Stimulated activated naive CD8-positive, alpha-beta T cell treated with anti-CD3 and anti-CD28 coated beads, Interleukin-15, Interleukin-2, amounts not matched to agents 100 U/mL and 50 U/mL, for 24 hours (primary cell): ENCODE data around the gene UGT8.
A peak's percentile ranks its signal among the peaks of the same experiment; 100 is the strongest.
"Not testable (repeated sequence)": the region's sequence is repeated elsewhere in the genome, so short reads cannot be mapped to it uniquely, and the experiment has no call there.

Experiments used
- ATAC-seq: fragments of 150-1000 bp; cut with Tn5 transposase; one replicate; pipeline ENCODE4 v1.10.0; 2021
- DNase-seq: peaks from one replicate; pipeline ENCODE4 v3.0.0; 2021

The UGT8 gene

DNA sequence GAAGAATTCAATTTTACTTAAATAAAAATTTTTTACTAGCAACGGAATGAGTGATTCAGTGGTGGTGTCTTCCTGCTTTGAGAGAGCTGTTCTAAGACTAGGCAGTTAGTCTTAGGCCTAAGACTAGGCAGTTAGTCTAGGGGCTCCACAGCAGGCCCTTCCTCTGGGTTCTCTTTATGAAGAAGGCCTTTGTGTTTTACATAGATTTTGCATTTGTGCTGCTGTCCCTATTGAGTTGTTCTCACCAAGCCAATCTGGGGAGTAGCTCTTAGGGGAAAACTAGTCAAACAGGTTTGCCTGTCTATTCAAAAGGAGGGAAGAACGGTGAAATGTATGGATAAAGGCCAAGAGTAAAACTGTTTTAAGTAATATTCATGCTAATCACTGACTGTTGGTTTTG is 7.6 kb downstream of the UGT8 start:
- DNase-seq (no peak), ATAC-seq (no peak)

GRCh38 chr4:114607056-114607455 is 8.4 kb downstream of the UGT8 start:
- ATAC-seq, result no peak
- DNase-seq, result no peak

DNA sequence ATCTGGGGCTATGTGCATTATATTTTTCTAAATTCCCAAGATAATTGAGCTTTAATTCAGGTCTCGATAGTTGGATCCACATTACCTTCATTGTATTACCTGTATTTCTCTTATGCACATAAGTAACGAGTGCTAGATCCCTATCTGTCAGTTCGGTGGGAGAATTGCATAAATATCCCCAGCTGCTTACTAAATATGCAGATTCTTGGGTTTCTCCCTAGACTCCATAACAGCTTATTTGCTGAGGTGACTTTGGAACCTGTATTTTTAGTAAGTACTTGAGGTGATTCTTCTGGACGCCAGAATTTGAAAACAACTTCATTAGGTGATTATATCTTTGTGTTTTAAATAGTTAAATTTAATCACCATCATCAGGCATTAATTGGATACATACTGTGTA is 15.0 kb downstream of the UGT8 start:
- no peak for DNase-seq

GRCh38 chr4:114615435-114615834 is 16.8 kb downstream of the UGT8 start:
- DNase-seq, result no peak
- no peak for ATAC-seq

More for the DNA sequence above, 15.0 kb downstream of the UGT8 start:
- ATAC-seq, result no peak

- DNase-seq, ATAC-seq: not testable (repeated sequence)
These were observed 17.4 kb downstream of the UGT8 start for GRCh38 chr4:114616036-114616435.

- no peak for ATAC-seq
These were observed 27.6 kb downstream of the UGT8 start for GRCh38 chr4:114626196-114626595.

DNA sequence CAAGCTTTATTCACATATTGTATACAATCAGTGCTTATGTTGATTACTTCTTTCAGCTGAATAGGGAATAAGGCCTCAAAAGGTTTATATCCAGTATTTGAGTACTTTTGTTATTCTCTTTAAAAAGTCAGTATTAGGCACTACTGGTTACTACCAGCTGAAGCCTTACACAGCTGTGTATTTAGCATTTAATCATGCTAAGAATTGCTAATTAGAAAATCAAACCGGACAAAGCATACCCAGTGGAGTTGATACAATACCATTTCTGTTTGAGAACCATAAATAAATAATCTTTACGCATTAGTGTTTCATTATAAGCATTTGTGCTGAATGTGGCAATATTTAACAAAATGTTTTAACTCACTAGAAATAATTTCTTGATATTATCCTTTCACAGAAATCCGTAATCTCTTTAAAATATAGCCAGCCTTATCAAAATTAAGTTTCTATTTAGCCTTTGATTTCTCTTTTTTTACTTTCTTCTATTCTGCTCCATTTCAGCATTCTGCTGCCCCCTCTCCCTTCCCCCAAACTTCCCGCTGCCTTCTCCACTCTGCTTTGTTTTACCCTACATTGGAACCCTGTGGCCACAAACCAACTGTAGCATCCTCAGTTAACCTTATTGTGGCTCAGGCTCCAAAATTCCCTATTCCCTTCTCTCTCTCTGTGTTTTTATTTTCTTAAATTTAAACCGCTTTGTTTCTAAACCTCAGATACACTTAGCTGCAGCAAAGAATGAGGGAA is 37.8 kb downstream of the UGT8 start:
- no peak for ATAC-seq

More at GRCh38 chr4:114626196-114626595, 27.6 kb downstream of the UGT8 start:
- DNase-seq, result no peak

GRCh38 chr4:114642173-114642780 is 43.7 kb downstream of the UGT8 start:
- ATAC-seq, result no peak

More for the DNA sequence above, 37.8 kb downstream of the UGT8 start:
- no peak for DNase-seq

GRCh38 chr4:114649908-114650307 is 51.3 kb downstream of the UGT8 start:
- ATAC-seq, result no peak

More at GRCh38 chr4:114642173-114642780, 43.7 kb downstream of the UGT8 start:
- DNase-seq, result no peak

DNA sequence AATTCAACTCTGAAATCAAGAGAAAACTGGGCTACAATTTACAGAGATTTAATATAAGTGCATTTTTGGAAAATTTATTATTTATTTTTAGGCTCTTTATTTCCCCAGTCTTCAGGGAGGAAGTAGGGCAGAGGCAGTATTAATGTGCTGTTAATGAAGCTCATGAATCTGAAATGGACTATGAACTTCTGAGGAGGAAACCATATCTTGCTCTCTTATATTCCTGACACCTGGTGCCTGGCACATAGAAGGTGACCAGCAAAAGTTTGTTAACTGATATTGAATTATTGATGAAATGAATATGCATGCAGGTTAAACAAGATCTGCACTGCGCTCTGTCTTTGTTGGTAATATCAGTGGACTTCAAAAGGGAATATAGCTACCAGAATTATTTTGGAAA is 55.1 kb downstream of the UGT8 start:
- no peak for ATAC-seq
- no peak for DNase-seq

More at GRCh38 chr4:114649908-114650307, 51.3 kb downstream of the UGT8 start:
- DNase-seq, result no peak

DNA sequence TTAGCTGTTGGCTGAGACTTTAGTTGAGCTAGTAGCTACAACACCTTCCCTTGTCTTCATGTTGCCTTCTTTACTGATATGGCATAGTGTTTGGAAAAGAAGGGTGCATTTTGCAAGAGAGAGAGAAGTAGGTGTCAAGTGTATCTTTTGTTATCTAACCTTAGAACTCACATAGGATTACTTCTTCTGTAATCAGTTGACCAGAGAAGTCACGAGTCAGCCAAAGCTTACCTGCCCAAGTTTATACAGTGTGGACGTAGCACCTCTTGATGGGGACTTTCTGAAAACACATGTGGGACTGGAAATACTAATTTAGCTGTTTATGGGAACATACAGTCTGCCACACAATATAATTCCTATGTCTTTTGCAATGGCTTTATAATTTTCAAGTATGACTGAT is 56.0 kb downstream of the UGT8 start:
- no peak for DNase-seq
- no peak for ATAC-seq

DNA sequence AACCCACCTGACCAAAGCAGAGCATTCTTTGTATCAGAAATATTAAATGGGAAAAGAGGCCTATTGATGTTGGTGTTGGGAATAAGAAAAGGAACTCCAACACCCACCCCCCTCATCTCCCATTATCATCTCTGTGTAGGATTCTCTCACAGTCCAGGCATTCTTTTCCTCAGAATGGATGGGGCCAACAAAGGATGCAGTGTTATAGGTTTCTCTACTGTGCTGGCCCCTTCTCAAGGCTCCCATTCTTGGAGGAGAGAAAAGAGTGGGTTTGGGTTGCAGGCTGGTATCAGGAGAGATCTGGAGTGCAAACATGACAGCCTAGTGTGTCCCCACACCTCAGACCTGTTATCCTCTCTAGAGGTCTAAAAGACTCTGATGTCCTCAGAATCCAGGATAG is 59.6 kb downstream of the UGT8 start:
- DNase-seq, result no peak
- no peak for ATAC-seq

DNA sequence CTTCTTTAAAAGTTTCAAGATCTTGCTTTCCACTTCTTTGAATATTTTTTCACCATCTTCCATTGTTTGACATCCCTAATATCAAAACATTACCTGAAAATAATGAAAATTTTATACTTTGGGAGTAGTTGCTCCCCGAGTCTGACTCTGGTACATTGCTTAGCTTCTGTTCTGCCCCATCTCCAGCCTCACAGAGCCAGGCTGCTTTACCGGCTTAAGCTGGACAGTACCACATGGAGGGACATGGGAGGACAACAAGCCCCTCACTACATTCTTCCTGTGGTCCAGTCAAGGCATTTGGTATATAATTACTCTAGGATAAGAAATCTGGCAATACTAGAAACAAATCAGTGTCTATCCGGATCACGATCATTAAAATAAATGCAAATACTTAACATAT is 60.2 kb downstream of the UGT8 start:
- DNase-seq (no peak), ATAC-seq (no peak)

GRCh38 chr4:114659386-114660008 is 60.9 kb downstream of the UGT8 start:
- peak; percentile 81 for ATAC-seq

DNA sequence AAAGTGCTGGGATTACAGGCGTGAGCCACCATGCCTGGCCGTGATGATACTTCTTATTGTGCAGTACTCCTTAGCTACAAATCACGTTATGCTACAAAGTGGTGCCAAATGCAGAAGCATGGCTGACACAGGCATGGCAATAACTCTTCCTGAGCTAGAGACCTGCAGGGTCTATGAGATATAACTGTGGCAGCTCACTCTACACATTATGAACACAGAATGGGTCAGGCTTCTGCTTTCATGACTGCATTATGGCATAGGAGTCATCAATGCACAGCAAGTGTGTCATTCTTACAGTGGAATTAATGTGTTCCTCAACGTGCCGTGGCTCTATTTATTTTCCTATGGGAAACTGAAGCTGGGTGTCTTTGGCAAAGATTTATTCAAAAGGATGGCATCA is 64.5 kb downstream of the UGT8 start:
- no peak for ATAC-seq
- DNase-seq, result no peak

More at GRCh38 chr4:114659386-114660008, 60.9 kb downstream of the UGT8 start:
- peak; percentile 29 for DNase-seq

DNA sequence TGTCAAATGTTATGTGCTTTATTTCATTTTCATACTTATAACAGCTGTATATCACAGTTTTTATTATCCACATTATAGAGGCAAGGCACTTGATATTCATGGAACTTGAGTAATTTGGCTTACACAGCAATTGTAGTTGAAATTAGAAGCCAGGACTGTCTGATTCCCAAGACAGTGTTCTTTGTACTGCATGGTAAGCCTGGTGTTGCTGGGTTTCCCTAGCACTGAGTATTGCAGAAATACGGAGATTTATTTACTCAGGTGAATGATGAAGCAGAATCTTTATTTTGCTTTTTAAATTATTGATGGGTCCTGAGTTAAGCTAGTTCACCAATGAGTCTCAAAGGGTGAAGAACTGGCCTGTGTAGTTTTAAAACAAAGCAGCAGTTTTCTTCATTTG is 70.0 kb downstream of the UGT8 start:
- ATAC-seq (no peak), DNase-seq (no peak)

- DNase-seq, ATAC-seq: not testable (repeated sequence)
These were observed 72.1 kb downstream of the UGT8 start for GRCh38 chr4:114670733-114671132.

DNA sequence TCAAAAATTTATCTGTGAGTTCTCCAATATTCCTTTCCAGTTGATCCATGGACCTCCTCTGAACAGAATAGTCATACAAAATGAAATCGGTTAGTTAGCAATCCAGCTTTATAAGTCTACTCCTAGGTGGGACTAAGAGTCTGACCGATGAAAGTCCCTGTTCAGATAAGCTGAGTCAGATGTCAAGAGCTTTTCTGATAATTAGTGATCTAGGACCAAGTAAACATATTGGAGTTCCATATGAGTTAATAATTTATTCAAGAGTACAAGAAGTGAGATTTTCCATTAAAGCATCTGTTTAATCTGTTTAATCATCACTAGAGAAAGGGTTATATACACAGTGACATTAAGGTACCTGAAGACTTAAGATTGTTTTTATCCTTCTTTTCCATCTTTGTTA is 74.7 kb downstream of the UGT8 start:
- no peak for DNase-seq
- no peak for ATAC-seq

DNA sequence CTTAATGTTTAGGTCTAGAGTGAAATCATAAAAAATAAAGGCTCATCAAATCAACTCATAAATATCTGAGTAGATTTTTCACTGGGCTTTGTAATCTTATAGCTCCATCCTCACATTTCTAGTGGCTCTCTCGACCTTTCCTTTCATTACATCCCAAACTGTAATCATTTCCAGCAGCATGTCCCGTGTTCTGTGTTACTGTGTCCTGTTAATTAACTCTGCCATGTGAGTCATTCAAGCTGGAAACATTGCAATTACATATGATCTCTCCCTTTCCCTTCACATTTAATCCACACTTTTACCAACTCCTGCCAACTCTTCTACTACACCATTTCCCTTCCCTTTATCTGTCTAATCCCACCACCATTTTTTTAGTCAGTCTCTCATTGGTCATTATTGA is 75.5 kb downstream of the UGT8 start:
- DNase-seq (no peak), ATAC-seq (no peak)

DNA sequence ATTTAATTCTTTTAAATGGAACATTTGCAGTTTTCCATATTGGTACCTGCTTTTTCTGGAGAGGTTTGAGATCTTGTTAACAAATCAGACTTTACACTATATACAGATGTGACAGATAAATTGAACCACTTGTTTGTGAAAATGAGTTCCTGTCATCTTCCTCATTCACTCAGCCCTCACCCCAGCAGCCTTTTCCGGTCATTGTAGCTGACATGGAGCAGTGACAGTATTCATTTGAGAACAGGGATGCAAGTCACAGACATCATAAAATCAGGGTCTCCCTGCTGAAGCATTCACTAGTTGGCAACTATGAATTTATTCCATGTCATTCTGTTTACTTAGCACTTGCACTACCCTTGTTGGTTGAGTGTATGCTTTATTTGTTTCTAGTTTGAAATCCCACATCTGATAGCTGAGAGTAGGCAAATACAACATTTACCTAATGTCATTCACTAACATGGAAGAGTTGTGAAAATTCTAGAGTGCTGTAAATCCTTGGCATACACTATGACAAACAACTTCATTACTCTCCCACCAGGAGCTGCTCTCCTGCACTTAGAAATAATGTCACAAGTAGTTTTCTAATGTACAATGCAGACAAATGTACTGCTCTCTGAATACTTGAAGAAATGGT is 78.9 kb downstream of the UGT8 start:
- no peak for DNase-seq
- no peak for ATAC-seq

GRCh38 chr4:114684462-114684861 is 85.9 kb downstream of the UGT8 start:
- no peak for ATAC-seq
- no peak for DNase-seq

- ATAC-seq (no peak), DNase-seq (no peak)
These were observed 89.5 kb downstream of the UGT8 start for GRCh38 chr4:114688059-114688458.

DNA sequence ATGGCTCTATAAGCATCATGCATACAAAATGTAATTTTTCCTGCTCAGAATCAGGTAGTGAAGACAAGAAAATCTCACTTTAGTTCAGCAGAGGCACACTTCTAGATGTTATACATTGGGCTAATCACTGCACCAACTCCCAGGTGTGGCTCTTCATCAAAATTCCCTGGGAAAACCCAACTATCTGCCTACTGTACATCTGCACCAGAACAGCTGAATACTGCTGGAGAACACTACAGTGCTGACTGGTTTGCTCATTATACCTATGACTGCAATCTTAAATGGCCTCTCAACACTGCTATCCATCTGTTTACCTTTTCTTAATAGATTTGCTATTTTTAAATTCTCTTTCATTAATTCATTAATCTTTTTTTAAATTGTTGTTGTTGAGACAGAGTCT is 92.0 kb downstream of the UGT8 start:
- DNase-seq (no peak), ATAC-seq (peak; percentile 40)
